HUES6 (cell line): ENCODE measurements around the gene SUPT3H.
"Not testable (repeated sequence)": the region's sequence is repeated elsewhere in the genome, so short reads cannot be mapped to it uniquely, and the experiment has no call there.

Source experiments
- H3K27ac ChIP-seq: 2 replicates; pipeline ENCODE4 v1.7.0; 2013; ENCODE audit warnings: low read depth, mild to moderate bottlenecking, low read length, inconsistent platforms
- H3K27me3 ChIP-seq: 2 replicates; pipeline ENCODE4 v1.6.1; 2013; ENCODE audit warnings: low read length; ENCODE audit not compliant: control insufficient read depth, insufficient read depth
- H3K36me3 ChIP-seq: 2 replicates; pipeline ENCODE4 v1.6.1; 2013; ENCODE audit warnings: low read length; ENCODE audit not compliant: control insufficient read depth, insufficient read depth
- H3K4me1 ChIP-seq: 2 replicates; pipeline ENCODE4 v1.6.1; 2013; ENCODE audit warnings: low read length; ENCODE audit not compliant: control insufficient read depth, insufficient read depth
- H3K4me3 ChIP-seq: 2 replicates; pipeline ENCODE4 v1.5.1; 2013; ENCODE audit warnings: low read depth, low read length
- H3K9ac ChIP-seq: one replicate; pipeline ENCODE4 v1.6.1; 2013; ENCODE audit warnings: mild to moderate bottlenecking, low read length
- H3K9me3 ChIP-seq: 2 replicates; pipeline ENCODE4 v1.6.1; 2013; ENCODE audit warnings: low read depth, low read length; ENCODE audit not compliant: control insufficient read depth, insufficient read depth

SUPT3H gene

GRCh38 chr6:44926556-44926955 is 451.2 kb downstream of the SUPT3H start:
- Histone ChIP-seq H3K4me1 (no peaks in the 10 kb centered on the region), H3K27me3 (no peaks in the 10 kb centered on the region), H3K9me3 (no peaks in the 10 kb centered on the region), H3K36me3 (no peaks in the 10 kb centered on the region), H3K27ac (no peak overlapping the region), H3K4me3 (no peak overlapping the region), H3K9ac (no peak overlapping the region)

GRCh38 chr6:44925100-44925739 is 452.5 kb downstream of the SUPT3H start:
- Histone ChIP-seq H3K4me3 (no peak overlapping the region), H3K36me3 (no peaks in the 10 kb centered on the region), H3K9me3 (no peaks in the 10 kb centered on the region), H3K9ac (no peak overlapping the region), H3K4me1 (no peaks in the 10 kb centered on the region), H3K27ac (no peak overlapping the region), H3K27me3 (no peaks in the 10 kb centered on the region)

GRCh38 chr6:44923444-44923843 is 454.3 kb downstream of the SUPT3H start:
- H3K4me1 ChIP-seq, result no peaks in the 10 kb centered on the region
- no peak overlapping the region for H3K4me3 ChIP-seq
- H3K36me3 ChIP-seq, result no peaks in the 10 kb centered on the region
- H3K27ac ChIP-seq, result no peak overlapping the region
- H3K27me3 ChIP-seq, result no peaks in the 10 kb centered on the region
- H3K9ac ChIP-seq, result no peak overlapping the region
- H3K9me3 ChIP-seq, result no peaks in the 10 kb centered on the region

- Histone ChIP-seq H3K4me1 (no peaks in the 10 kb centered on the region), H3K36me3 (no peaks in the 10 kb centered on the region), H3K27me3 (no peaks in the 10 kb centered on the region), H3K4me3 (no peak overlapping the region), H3K9ac (no peak overlapping the region), H3K27ac (no peak overlapping the region), H3K9me3 (no peaks in the 10 kb centered on the region)
Measured at GRCh38 chr6:44921798-44922197, 455.9 kb downstream of the SUPT3H start.

- no peaks in the 10 kb centered on the region for H3K36me3 ChIP-seq
- no peaks in the 10 kb centered on the region for H3K9me3 ChIP-seq
- H3K27me3 ChIP-seq, result no peaks in the 10 kb centered on the region
- H3K4me1 ChIP-seq, result no peaks in the 10 kb centered on the region
- no peak overlapping the region for H3K4me3 ChIP-seq
- no peak overlapping the region for H3K27ac ChIP-seq
- H3K9ac ChIP-seq, result no peak overlapping the region
Measured at GRCh38 chr6:44920952-44921491, 456.7 kb downstream of the SUPT3H start.

- Histone ChIP-seq H3K27ac (no peak overlapping the region), H3K36me3 (no peaks in the 10 kb centered on the region), H3K9me3 (no peaks in the 10 kb centered on the region), H3K4me3 (no peak overlapping the region), H3K4me1 (no peaks in the 10 kb centered on the region), H3K9ac (no peak overlapping the region), H3K27me3 (no peaks in the 10 kb centered on the region)
Measured at GRCh38 chr6:44918671-44919296, 458.9 kb downstream of the SUPT3H start.

GRCh38 chr6:44917430-44917829 is 460.3 kb downstream of the SUPT3H start:
- Histone ChIP-seq H3K4me3 (no peak overlapping the region), H3K4me1 (no peaks in the 10 kb centered on the region), H3K27ac (no peak overlapping the region), H3K27me3 (no peaks in the 10 kb centered on the region), H3K9ac (no peak overlapping the region), H3K9me3 (no peaks in the 10 kb centered on the region), H3K36me3 (no peaks in the 10 kb centered on the region)

GRCh38 chr6:44915111-44915510 is 462.6 kb downstream of the SUPT3H start:
- H3K4me3 ChIP-seq, result no peak overlapping the region
- no peaks in the 10 kb centered on the region for H3K36me3 ChIP-seq
- no peaks in the 10 kb centered on the region for H3K9me3 ChIP-seq
- no peaks in the 10 kb centered on the region for H3K27me3 ChIP-seq
- H3K27ac ChIP-seq, result no peak overlapping the region
- no peak overlapping the region for H3K9ac ChIP-seq
- no peaks in the 10 kb centered on the region for H3K4me1 ChIP-seq

GRCh38 chr6:44914141-44914540 is 463.6 kb downstream of the SUPT3H start:
- Histone ChIP-seq H3K27ac (no peak overlapping the region), H3K4me1 (no peaks in the 10 kb centered on the region), H3K36me3 (no peaks in the 10 kb centered on the region), H3K9me3 (no peaks in the 10 kb centered on the region), H3K9ac (no peak overlapping the region), H3K4me3 (no peak overlapping the region), H3K27me3 (no peaks in the 10 kb centered on the region)

GRCh38 chr6:44906761-44907160 is 471.0 kb downstream of the SUPT3H start:
- Histone ChIP-seq H3K4me3 (no peak overlapping the region), H3K36me3 (no peaks in the 10 kb centered on the region), H3K27me3 (no peaks in the 10 kb centered on the region), H3K4me1 (no peaks in the 10 kb centered on the region), H3K27ac (no peak overlapping the region), H3K9me3 (no peaks in the 10 kb centered on the region), H3K9ac (no peak overlapping the region)

GRCh38 chr6:44900358-44900757 is 477.4 kb downstream of the SUPT3H start:
- not testable (repeated sequence) for H3K9ac ChIP-seq, H3K4me1 ChIP-seq, H3K4me3 ChIP-seq, H3K9me3 ChIP-seq, H3K36me3 ChIP-seq, H3K27me3 ChIP-seq, H3K27ac ChIP-seq
